Amygdala (tissue), 56 donors: ENCODE measurements around the gene CANT1.
A peak's percentile ranks its signal among the peaks of the same experiment; 100 is the strongest.
"Not testable (repeated sequence)": the region's sequence is repeated elsewhere in the genome, so short reads cannot be mapped to it uniquely, and the experiment has no call there.

ENCODE experiments used
- DNase-seq, 56 donors: peaks; one replicate each; lab custom pipeline; 2025; lab: John Stamatoyannopoulos, UW

Gene CANT1

DNA sequence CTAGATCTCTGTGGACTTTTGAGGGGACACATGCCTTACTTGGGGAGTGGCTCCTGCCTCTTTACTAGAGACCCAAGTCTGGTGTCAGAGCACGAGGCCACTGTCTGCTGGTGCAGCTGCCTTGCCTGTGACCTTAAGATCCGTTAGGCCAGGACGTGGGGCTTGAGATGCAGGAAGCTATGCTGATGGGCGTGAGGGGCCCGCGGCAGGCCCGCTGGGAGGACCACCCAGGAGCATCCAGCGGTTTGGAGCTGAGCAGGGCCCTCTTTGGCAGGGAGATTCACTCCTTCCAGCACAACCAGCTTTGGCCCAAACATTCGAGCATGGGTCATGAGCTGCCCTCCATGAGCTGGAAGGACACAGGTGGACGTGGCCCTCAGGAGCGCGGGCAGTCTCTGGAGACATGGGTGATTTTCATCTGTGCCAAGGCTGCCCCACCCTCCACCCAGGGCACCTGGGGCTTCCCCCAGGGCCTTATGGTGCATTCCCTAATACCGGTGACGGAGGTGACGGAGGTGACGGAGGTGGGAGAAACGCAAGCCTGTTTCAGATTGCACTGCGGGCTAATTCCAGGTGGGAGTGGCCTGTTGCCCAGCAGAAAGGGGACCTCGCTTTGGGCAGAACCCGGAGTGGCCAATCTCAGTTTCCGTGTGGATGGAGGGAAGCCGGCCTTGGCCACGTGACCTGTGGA is 42.5 kb downstream of the CANT1 start:
- DNase-seq = no peak

DNA sequence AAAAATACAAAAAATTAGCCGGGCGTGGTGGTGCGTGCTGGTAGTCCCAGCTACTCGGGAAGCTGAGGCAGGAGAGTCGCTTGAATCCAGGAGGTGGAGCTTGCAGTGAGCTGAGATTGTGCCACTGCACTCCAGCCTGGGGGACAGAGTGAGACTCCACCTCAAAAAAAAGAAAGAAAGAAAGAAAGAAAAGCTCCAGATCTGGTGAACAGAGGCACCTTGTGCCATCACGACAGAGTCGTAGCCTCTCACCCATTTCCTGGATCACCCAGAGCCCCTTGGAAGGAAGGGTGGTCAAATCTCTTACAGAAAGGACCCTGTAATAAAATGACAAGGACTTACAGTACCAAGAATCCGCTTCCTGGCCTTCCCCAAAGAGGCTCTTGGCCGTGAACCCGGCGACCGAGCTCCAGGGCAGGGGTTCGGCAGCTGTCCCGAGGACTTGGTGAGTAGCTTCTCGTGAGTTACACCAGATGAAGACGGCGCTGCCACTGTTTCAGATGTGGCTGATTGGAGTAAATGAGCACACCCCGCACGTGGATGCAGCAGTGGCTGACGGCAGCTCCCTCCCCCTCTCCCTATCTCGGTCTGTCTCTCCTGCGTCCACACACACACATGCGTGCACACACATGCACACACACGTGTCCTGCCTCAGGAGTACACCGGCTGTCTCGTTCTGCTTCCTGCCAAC is 43.3 kb downstream of the CANT1 start:
- DNase-seq = no peak

DNA sequence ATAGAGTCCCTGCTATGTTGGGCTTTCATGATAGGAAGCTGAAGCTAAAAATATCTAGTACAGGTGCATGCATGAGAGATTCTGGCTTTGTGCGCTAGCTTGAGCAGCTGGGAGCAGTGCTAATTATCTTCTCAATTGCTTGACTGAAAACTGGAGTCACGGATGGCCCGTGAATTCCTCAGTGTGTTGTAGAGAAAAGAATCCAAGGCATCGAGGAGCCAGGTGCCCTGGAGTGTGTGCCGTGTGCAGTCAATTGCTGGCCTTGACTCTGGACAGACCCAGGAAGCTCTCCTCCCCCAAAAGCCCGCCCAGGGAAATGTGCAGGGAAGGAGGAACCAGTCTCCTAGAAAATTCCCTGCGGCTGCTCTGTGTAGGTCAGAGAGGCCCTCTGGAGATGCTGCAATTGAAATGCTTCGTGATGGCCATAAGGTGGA is 44.1 kb downstream of the CANT1 start:
- no peak for DNase-seq

DNA sequence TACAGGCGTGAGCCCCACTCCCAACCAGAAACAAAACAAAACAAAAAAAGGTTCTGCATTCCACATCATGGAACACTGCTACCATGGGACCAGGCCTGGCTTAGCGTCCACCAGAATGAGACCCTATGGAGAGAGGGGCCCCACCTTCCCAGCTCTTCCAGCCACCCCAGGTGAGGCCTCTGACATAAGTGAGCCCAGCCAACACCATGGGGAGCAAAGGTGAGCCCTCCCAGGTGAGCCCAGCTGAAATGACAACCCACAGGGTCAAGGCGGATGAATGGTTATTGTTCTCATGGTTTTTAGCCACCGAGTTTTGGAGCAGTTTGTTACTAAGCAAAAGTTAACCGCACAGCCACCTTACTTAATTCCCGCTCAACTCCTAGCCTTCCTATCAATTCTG is 46.2 kb downstream of the CANT1 start:
- DNase-seq = no peak

DNA sequence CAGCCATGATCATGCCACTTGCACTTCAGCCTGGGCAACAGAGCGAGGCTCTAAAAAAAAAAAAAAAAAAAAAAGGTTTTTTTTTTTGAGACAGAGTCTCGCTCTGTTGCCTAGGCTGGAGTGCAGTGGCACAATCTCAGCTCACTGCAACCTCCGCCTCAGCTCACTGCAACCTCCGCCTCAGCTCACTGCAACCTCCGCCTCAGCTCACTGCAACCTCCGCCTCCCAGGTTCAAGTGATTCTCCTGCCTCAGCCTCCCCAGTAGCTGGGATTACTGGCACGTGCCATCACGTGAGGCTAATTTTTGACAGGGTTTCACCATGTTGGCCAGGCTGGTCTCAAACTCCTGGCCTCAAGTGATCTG is 46.6 kb downstream of the CANT1 start:
- not testable (repeated sequence) for DNase-seq

DNA sequence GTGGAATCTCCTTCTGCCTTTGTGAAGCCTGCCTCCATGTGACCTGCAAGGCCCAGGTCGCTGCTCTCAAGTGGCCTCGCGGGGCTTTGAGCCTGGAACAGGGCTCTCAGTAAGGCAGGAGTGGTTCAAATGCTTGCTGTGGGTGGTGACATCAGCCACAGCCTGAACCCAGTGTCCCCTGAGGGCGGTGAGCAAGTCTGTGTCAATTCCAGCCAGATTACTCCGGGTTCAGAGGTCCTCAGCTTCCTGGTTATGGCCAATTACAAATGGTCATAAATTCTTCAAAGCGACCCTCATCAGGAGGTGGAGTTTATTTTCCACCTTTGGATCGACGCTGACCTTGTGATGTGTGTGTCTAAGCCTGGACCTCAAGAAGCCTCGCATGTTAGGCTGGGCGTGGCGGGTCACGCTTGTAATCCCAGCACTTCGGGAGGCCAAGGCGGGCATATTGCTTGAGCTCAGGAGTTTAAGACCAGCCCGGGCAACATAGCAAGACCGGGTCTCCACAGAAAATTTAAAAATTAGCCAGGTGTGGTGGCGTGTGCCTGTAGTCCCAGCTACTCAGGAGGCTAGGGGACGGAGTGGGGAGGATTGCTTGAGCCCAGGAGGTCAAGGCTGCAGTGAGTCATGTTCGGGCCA is 47.1 kb downstream of the CANT1 start:
- no peak for DNase-seq

DNA sequence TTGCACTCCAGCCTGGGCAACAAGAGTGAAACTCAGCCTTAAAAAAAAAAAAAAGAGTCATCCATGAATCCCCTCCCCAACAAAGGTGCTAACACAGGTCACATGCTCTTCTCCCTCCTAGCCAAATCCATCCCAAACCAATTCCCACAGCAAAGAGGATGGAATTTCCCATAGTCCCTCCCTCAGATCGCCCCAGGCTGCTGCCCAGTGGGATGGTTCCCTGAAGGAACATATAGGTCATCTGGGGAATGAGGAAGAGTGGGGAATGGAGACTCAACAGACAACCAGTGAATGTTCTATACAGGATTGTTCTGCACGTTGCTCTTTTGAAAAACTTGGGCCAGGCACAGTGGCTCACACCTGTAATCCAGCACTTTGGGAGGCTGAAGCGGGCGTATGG is 48.0 kb downstream of the CANT1 start:
- DNase-seq = no peak

DNA sequence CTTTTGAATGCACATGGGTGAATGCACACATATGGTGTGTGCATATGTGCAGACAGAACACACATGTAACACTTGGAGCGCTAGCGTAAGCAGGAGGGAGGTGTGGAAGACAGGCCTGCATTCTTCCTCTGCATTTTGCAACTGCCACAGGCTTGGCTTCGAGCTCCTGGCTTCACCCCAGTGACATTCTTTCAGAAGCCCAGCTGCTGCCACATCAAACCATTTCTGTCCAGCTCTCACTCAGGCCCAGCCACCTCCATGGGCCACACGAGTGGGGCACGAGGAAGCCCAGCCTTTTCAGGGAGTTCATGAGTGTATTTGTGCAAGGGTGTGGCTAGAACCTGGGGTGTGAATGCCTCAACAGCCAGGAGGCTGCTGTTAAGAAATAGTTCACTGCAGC is 48.6 kb downstream of the CANT1 start:
- DNase-seq = peak in 1 of 56 donors; percentile 22

DNA sequence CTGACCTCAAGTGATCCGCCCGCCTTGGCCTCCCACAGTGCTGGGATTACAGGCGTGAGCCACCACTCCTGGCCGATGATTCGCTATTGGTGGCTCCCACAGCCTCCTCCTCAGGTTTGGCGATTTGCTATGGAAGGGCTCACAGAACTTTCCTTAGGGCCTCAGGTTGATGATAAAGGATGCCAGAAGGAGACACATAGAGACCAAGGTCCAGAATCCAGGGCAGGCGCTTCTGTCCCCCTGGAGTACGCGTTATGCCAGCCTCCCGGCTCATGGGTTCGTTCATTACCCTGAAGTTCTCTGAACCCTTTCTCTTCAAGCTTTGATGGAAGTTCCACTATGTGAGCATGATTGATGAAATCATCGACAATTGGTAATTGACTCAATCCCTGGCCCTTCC is 49.8 kb downstream of the CANT1 start:
- DNase-seq = no peak

DNA sequence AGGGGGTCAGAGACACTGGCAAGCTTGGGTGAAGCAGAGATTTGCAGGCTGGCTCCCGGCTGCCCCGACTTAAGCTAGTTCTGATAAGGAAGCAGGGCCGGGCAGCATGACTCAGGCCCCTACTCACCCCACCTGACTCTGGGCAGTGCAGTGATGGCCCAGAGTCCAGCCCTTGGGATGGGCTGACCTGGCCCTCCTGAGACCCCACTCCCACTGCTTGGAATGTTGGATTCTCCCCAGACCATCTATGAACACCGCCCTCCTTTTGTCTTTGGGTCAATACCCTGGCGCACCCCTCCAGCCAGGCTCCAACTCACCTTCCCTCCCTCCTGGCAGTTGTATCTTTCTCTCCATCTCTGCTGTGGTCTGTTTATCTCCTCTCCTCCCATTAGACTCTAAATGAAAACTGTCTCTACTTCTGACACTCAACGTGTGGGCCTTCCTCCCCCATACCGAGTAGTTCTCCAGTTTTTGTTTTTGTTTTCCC is 50.9 kb downstream of the CANT1 start:
- DNase-seq = no peak

DNA sequence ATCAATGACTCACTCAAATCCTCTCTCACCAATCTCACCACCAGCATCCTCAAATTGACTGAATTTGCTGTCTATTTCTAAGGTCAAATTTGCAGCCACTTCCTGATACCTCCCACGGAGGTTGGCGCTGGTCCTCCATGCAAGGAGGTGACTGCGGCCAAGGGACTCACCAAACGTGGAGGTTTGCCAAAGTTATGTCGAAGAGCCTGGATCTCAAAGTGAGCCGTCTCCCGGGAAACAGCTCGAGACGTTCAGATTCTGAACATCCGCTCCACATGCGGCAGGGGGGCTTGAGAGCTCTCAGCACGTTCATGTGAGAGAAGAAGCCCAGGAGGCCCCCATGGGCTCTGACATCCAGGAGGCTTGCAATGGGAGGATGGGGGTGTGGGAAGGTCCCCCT is 52.4 kb downstream of the CANT1 start:
- peak in 12 of 56 donors; percentile 5 to 43 (median 24) for DNase-seq

DNA sequence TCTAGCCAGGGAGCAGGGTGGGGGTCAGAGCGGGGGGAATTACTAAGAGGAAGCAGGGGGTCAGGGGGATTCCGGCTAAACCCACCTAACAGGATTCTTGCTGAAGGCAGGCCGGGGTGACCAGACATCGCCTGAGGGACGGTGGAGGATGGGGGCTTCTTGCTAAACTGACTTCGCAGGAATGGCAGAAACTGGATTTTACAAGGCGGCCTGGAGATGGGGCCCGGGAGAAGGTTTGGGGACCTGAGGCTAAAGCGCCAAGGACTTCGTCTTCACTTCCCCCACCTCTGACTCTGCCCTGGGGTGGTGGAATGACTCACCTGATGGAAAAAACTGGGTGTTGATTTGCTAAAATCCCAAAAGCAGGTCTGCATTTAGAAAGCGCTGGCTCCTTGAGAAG is 53.3 kb downstream of the CANT1 start:
- DNase-seq = no peak

DNA sequence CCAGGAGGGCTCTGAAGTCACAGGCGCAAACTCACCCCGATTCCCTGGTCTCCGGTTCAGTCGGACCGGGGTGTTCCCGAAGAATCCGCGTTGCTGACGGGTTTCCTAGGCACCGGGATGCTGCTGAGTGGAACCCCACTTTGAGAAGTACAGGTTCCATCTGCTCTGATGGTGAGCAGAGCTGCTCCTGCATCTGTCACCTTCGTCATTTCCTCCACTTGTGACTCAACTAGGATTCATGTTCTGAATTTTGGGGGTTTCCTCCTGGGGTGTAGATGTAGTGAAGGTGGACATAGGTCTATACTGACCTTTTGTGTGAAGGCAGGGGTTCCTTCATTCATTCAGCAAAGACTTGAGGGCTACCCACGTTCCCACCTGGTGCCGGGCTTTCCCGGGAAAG is 54.9 kb downstream of the CANT1 start:
- DNase-seq = peak in 1 of 56 donors; percentile 10

DNA sequence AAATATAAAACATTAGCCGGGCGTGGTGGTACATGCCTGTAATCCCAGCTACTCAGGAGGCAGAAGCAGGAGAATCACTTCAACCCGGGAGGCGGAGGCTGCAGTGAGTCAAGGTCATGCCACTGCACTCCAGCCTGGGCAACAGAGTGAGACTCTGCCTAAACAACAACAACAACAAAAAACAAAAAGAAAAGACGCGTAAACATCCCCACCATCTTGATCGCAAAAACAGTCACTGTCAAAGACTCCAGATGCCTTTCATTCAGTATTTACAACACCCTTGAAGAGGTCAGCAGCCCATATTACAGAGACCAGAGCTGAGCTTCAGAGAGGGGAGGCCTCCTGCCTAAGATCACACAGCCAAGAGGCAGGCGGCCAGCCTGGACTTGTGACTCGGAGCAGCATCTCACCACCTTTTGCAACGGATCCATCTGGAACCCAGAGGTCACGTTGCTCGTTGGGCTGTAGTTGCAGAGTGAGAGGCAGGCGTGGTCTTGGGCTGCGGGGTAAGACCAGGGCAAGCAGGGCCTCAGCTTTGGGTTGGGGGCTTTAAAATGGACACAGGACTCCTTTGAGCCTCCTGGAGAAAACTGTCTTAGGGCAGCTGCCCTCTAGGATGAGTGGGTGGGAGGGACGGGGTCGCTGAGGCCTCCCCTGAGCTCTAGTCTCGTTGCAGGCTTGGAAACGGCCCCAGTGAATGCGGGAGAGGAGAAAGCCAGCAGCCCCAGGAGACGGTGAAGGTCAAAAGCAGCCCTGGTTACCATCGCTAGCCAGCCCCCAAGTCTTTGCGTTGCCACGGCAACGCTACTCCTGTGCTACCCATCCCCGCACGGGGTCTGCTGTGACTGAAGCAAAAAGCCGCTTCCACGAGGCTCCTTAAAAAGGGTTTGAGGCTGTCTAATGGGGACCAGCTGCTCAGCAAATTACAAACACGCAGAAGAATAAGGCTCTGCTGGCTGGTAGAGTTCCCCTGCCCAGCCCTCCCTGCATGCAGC is 55.9 kb downstream of the CANT1 start:
- DNase-seq = peak in 15 of 56 donors; percentile 13 to 44 (median 25)

DNA sequence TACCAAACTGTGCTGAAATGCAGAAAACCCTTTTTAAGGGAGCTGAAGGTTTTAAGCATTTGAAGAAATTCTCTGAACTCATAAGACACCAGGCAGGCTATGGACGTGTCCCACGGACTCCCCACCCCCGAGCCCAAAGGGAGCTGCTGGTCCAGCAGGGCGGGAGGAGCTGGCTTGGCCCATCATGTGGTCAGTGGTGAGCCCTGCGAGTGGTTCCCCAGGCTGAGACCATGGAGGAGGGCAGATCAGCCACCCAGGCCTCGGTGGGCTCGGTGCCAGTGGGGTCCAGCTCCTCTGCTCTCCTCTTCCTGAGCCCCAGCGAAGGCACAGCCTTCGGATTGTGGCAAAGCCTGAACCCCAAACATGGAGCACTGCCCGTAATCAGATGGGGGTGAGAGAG is 56.9 kb downstream of the CANT1 start:
- DNase-seq = no peak

DNA sequence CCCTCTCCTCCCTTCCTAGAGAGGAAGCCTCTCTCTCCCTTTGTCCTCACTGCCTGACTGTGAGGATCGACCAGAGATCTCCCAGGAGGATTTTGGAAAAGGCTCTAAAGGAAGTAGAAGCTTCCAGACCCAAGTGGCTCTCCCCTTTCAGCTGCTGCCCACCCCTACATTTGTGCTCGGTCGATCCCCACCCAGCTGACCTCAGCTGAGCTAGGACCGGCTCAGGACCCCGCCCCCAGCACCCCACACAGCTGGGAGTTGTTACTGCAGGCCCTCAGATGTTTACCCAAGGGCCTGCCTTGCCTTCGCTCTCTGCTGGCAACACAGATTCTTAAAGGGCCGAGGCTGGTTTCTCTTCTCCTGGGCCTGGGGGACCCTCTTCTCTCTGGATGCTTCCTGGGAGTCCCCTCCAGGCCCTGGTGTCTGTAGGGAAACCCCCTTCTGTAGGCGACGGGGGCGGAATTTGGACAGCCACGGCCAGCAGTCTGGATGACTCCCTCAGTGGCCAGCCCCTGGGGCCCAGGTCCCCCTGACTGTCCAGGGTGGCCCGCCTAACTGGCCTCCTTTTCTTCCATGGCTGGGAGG is 57.5 kb downstream of the CANT1 start:
- no peak for DNase-seq

DNA sequence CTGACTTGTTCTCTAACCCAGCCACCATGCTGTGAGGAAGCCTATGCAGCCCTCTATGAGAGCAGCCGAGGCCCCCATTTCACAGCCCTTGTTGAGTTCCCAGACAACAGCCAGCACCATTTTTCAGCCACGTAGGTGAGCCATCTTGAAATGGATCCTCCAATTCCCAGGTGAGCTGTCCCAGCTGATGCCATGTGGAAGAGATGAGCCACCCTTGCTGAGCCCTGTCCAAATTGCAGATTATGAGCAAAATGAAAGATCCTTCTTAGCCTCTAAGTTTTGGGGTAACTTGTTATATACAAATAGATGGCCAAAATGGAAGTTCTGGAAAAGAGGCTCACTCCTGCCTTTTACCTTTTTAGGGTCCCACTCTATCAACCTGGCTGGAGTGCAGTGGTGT is 58.7 kb downstream of the CANT1 start:
- DNase-seq = no peak

DNA sequence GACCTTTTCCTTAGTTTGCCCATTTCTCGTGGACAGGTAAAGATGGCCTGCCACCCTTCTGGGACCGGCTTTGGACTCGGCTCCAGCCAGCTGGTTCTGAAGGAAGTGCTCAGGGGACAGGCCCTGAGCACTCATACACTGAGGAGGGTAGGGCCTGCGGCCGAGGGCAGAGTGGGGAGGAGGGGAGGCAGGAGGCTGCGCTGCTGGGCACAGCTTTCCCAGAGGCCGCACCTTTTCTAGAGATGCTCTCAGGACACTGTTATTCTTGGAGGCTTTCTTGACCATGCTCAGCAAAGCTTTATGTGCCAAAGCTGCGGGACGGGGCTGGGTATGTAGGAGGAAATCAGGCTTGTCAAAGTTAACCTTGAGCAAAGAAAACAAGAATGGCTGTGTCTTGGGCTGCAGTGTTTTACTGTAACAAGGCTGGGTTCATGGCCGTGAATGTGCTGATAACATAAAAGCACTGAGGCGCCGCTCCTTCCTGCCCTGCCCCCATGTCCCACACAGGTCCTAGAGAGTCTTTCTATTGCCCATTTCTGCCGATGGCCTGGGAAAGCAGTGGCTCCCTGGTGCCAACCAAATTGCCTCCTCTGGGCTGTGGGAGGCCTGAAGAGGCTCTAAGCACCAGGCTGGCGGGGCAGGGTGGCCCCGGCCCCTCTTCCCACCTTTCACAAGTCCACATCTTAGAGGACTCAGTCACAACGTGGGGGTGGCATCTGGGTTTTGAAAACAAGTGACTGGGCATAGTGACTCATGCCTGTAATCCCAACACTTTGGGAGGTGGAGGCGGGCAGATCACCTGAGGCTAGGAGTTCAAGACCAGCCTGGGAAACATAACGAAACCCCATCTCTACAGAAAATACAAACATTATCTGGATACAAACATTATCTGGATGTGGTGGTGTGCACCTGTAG is 62.1 kb downstream of the CANT1 start:
- DNase-seq = no peak

DNA sequence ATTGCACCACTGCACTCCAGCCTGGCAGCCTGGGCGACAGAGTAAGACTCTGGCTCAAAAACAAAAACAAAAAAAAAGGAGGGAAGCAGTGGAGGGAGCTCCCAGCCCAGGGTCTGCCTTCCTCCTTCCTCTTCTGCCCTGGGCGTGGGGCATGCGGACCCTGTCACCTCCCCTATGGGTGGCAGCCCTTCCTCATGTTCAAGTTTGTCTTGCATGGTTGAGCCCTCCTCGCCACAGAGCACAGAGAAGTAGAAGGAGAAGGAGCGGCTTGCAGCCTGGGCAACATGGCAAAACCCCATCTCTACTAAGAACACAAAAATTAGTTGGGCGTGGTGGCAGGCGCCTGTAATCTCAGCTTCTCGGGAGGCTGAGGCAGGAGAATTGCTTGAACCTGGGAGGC is 62.9 kb downstream of the CANT1 start:
- DNase-seq = no peak
